NT2/D1 (cell line): ENCODE results near the gene CACNG4.

Experiments used
- DNase-seq: peaks from one replicate; pipeline ENCODE4 v3.0.0-alpha.2; 2011; ENCODE audit warnings: low read depth, low spot score
- H3K27me3 ChIP-seq: 2 replicates; pipeline ENCODE4 v1.6.0; 2011; ENCODE audit warnings: mild to moderate bottlenecking; ENCODE audit not compliant: insufficient read length, insufficient read depth
- H3K36me3 ChIP-seq: 2 replicates; pipeline ENCODE4 v1.6.1; 2011; ENCODE audit warnings: mild to moderate bottlenecking, low read length, mixed read lengths; ENCODE audit not compliant: insufficient read depth, insufficient read length
- H3K4me1 ChIP-seq: 2 replicates; pipeline ENCODE4 v1.5.1; 2011; ENCODE audit not compliant: insufficient read depth, insufficient read length
- H3K4me3 ChIP-seq: 2 replicates; pipeline ENCODE4 v1.5.1; 2011; ENCODE audit warnings: low read depth; ENCODE audit not compliant: insufficient read length
- H3K9ac ChIP-seq: 2 replicates; pipeline ENCODE4 v1.6.0; 2011; ENCODE audit warnings: low read depth; ENCODE audit not compliant: insufficient read length
- H3K9me3 ChIP-seq: 2 replicates; pipeline ENCODE4 v1.5.1; 2011; ENCODE audit warnings: mild to moderate bottlenecking, low read length; ENCODE audit not compliant: insufficient read depth
- SUZ12 ChIP-seq: IDR thresholded peaks from 2 replicates; pipeline ENCODE4 v1.6.1; 2011; ENCODE audit not compliant: insufficient read length, insufficient read depth; ENCODE audit errors: extremely low read depth
- YY1 ChIP-seq: IDR thresholded peaks from 2 replicates; pipeline ENCODE4 v1.6.1; 2011; ENCODE audit not compliant: insufficient read length, insufficient read depth
- ZNF274 ChIP-seq: IDR thresholded peaks from 2 replicates; pipeline ENCODE4 v1.6.1; 2011; ENCODE audit warnings: mild to moderate bottlenecking, low read depth, low read length

CACNG4 gene

GRCh38 chr17:67074781-67075180, 110.3 kb downstream of the CACNG4 start:
- H3K4me1 ChIP-seq = no peaks in the 10 kb centered on the region
- peaks cover 23% of the 10 kb centered on the region for H3K36me3 ChIP-seq
- no peak for DNase-seq
- H3K27me3 ChIP-seq = no peaks in the 10 kb centered on the region
- no peaks in the 10 kb centered on the region for H3K9me3 ChIP-seq
- H3K9ac ChIP-seq = no peak overlapping the region
- no peak overlapping the region for H3K4me3 ChIP-seq
- TF ChIP-seq YY1 (no peak), ZNF274 (no peak), SUZ12 (no peak)

GRCh38 chr17:67076290-67076689, 111.8 kb downstream of the CACNG4 start:
- no peak overlapping the region for H3K4me3 ChIP-seq
- H3K9me3 ChIP-seq = no peaks in the 10 kb centered on the region
- H3K4me1 ChIP-seq = no peaks in the 10 kb centered on the region
- TF ChIP-seq SUZ12 = no peak
- no peak for TF ChIP-seq ZNF274
- TF ChIP-seq YY1 = no peak
- H3K27me3 ChIP-seq = no peaks in the 10 kb centered on the region
- H3K36me3 ChIP-seq = peaks cover 23% of the 10 kb centered on the region
- no peak for DNase-seq
- H3K9ac ChIP-seq = no peak overlapping the region

GRCh38 chr17:67078292-67078691, 113.8 kb downstream of the CACNG4 start:
- no peaks in the 10 kb centered on the region for H3K27me3 ChIP-seq
- DNase-seq = no peak
- no peaks in the 10 kb centered on the region for H3K9me3 ChIP-seq
- H3K9ac ChIP-seq = no peak overlapping the region
- H3K36me3 ChIP-seq = peaks cover 21% of the 10 kb centered on the region
- H3K4me1 ChIP-seq = no peaks in the 10 kb centered on the region
- no peak for TF ChIP-seq SUZ12
- TF ChIP-seq YY1 = no peak
- TF ChIP-seq ZNF274 = no peak
- no peak overlapping the region for H3K4me3 ChIP-seq

- Histone ChIP-seq H3K9ac (no peak overlapping the region), H3K4me3 (no peak overlapping the region), H3K4me1 (no peaks in the 10 kb centered on the region), H3K36me3 (peaks cover 21% of the 10 kb centered on the region), H3K9me3 (no peaks in the 10 kb centered on the region), H3K27me3 (no peaks in the 10 kb centered on the region)
- no peak for DNase-seq
- TF ChIP-seq ZNF274 (no peak), SUZ12 (no peak), YY1 (no peak)
Measured at GRCh38 chr17:67079491-67079890, 115.0 kb downstream of the CACNG4 start.

GRCh38 chr17:67080804-67081203, 116.3 kb downstream of the CACNG4 start:
- H3K9me3 ChIP-seq = no peaks in the 10 kb centered on the region

GRCh38 chr17:67082107-67082506, 117.6 kb downstream of the CACNG4 start:
- TF ChIP-seq SUZ12 (no peak), ZNF274 (no peak), YY1 (no peak)
- peaks cover 25% of the 10 kb centered on the region for H3K36me3 ChIP-seq

More at GRCh38 chr17:67080804-67081203, 116.3 kb downstream of the CACNG4 start:
- H3K4me3 ChIP-seq = no peak overlapping the region
- H3K27me3 ChIP-seq = no peaks in the 10 kb centered on the region
- no peak overlapping the region for H3K9ac ChIP-seq
- peaks cover 21% of the 10 kb centered on the region for H3K36me3 ChIP-seq
- DNase-seq = no peak
- TF ChIP-seq SUZ12 (no peak), YY1 (no peak), ZNF274 (no peak)
- no peaks in the 10 kb centered on the region for H3K4me1 ChIP-seq

More at GRCh38 chr17:67082107-67082506, 117.6 kb downstream of the CACNG4 start:
- no peak for DNase-seq
- Histone ChIP-seq H3K9ac (no peak overlapping the region), H3K9me3 (no peaks in the 10 kb centered on the region), H3K4me1 (no peaks in the 10 kb centered on the region), H3K27me3 (no peaks in the 10 kb centered on the region), H3K4me3 (no peak overlapping the region)
